OCI-LY7 (cell line): ENCODE results near the gene KIAA1755. TPM values are rescaled to one million over a fixed set of nuclear protein-coding genes. Genes with fewer than 3 reads are reported as not detected.

Experiments used
- BruUV-seq: library from RNA; stranded (reverse); fragments of 400-500 nt; replicated peaks from 2 replicates; lab custom pipeline; 2021; lab: Mats Ljungman, UMichigan
- CTCF ChIA-PET: fragments of 300-600 bp; sonication (Branson Sonifier 250); formaldehyde crosslinking; loops from one replicate; lab custom pipeline; 2022; ENCODE audit warnings: antibody characterized with exemption; ENCODE audit not compliant: unreplicated experiment; lab: Charles Lee
- POLR2A ChIA-PET: fragments of 300-600 bp; sonication (Branson Sonifier 250); formaldehyde crosslinking; loops from one replicate; lab custom pipeline; 2022; ENCODE audit warnings: antibody characterized with exemption; lab: Charles Lee
- DNase-seq: peaks from one replicate; pipeline ENCODE4 v3.0.0-alpha.2; 2015; ENCODE audit warnings: low spot score
- H2AFZ ChIP-seq: fragments of 200-600 bp; sonication (generic), shearing (Covaris generic); 2 replicates; pipeline ENCODE4 v1.6.1; 2014; ENCODE audit warnings: mild to moderate bottlenecking, antibody characterized with exemption, low read length, moderate library complexity
- H3K27ac ChIP-seq: fragments of 200-600 bp; sonication (generic); 2 replicates; pipeline ENCODE4 v1.5.1; 2014; ENCODE audit warnings: mixed run types, low read depth, mild to moderate bottlenecking, moderate library complexity, low read length, inconsistent platforms; ENCODE audit not compliant: poor library complexity, severe bottlenecking
- H3K36me3 ChIP-seq: fragments of 200-600 bp; sonication (generic); 2 replicates; pipeline ENCODE4 v1.6.1; 2014; ENCODE audit warnings: mild to moderate bottlenecking, antibody characterized with exemption, low read length, moderate library complexity, mixed read lengths; ENCODE audit not compliant: insufficient read depth
- H3K4me1 ChIP-seq: fragments of 200-600 bp; sonication (generic); 2 replicates; pipeline ENCODE4 v1.5.1; 2014; ENCODE audit warnings: mild to moderate bottlenecking, low read length; ENCODE audit not compliant: insufficient read depth, poor library complexity, severe bottlenecking
- H3K4me2 ChIP-seq: fragments of 200-600 bp; sonication (generic); 2 replicates; pipeline ENCODE4 v1.6.1; 2014; ENCODE audit warnings: mild to moderate bottlenecking, low read length
- H3K4me3 ChIP-seq: fragments of 200-600 bp; sonication (generic); 2 replicates; pipeline ENCODE4 v1.5.1; 2014; ENCODE audit warnings: mild to moderate bottlenecking, low read depth, low read length; ENCODE audit not compliant: poor library complexity, severe bottlenecking
- H3K79me2 ChIP-seq: fragments of 200-600 bp; sonication (generic); 2 replicates; pipeline ENCODE4 v1.6.1; 2016; ENCODE audit warnings: low read depth, mild to moderate bottlenecking, low read length, moderate library complexity, mixed read lengths; ENCODE audit not compliant: insufficient read depth
- H3K9me2 ChIP-seq: fragments of 200-600 bp; sonication (generic); 2 replicates; pipeline ENCODE4 v1.6.1; 2016; ENCODE audit warnings: mild to moderate bottlenecking, low read length, mixed read lengths; ENCODE audit not compliant: insufficient read depth
- H3K9me3 ChIP-seq: fragments of 200-600 bp; sonication (generic); 2 replicates; pipeline ENCODE4 v1.6.1; 2014; ENCODE audit warnings: mild to moderate bottlenecking, mixed run types, low read length, mixed read lengths
- H4K20me1 ChIP-seq: fragments of 200-600 bp; sonication (generic); 2 replicates; pipeline ENCODE4 v1.6.1; 2014; ENCODE audit warnings: mild to moderate bottlenecking, antibody characterized with exemption, low read length, moderate library complexity, mixed read lengths; ENCODE audit not compliant: insufficient read depth
- CTCF ChIP-seq: fragments of 200-600 bp; sonication (generic); conservative IDR thresholded peaks from 2 replicates; pipeline ENCODE4 v1.5.1; 2014; ENCODE audit warnings: mild to moderate bottlenecking, antibody characterized with exemption, low read length, moderate library complexity, mixed read lengths
- EZH2phosphoT487 ChIP-seq: fragments of 200-600 bp; sonication (generic); IDR thresholded peaks from 2 replicates; pipeline ENCODE4 v1.6.1; 2018; ENCODE audit warnings: low read depth, borderline replicate concordance, mild to moderate bottlenecking, mixed run types, antibody characterized with exemption, low read length, moderate library complexity, mixed read lengths
- intact Hi-C: fragments of 100-400 bp; cut with micrococcal nuclease; formaldehyde crosslinking; loops from one replicate; pipeline ENCODE4 v1.10.0; 2022; ENCODE audit not compliant: unreplicated experiment
- total RNA-seq, 2 experiments: library from RNA; depleted of rRNA in 1 of 2; stranded (reverse); fragments of >200 nt in 1 of 2; shearing (Covaris generic) in 1 of 2; gene quantifications; 2 replicates each; pipeline ENCODE4 v1.2.3, GENCODE V29; 2014 to 2022

The KIAA1755 gene
- total RNA-seq, 2 experiments from 2014 or later = not detected

- no TSS peak for BruUV-seq
- no peaks in the 10 kb centered on the region for H3K4me1 ChIP-seq
- no peak for DNase-seq
- ChIA-PET POLR2A (interaction anchor here (0.6 kb wide), 1 partner anchor 1409 kb away, joined by 4 read pairs; no protein-coding TSS in a partner anchor), CTCF (no interaction called here)
- H3K9me3 ChIP-seq = no peaks in the 10 kb centered on the region
- no peaks in the 10 kb centered on the region for H4K20me1 ChIP-seq
- no peak overlapping the region for H2AFZ ChIP-seq
- no peak overlapping the region for H3K4me2 ChIP-seq
- H3K9me2 ChIP-seq = no peaks in the 10 kb centered on the region
- no peak for TF ChIP-seq EZH2phosphoT487
- no peak for TF ChIP-seq CTCF
- H3K4me3 ChIP-seq = no peak overlapping the region
- intact Hi-C loops = no loop called here
- no peak overlapping the region for H3K27ac ChIP-seq
- no peaks in the 10 kb centered on the region for H3K79me2 ChIP-seq
- H3K36me3 ChIP-seq = no peaks in the 10 kb centered on the region
These were observed 17.6 kb upstream of the KIAA1755 start for GRCh38 chr20:38278131-38278530.

GRCh38 chr20:38277691-38278090, 17.2 kb upstream of the KIAA1755 start:
- BruUV-seq = no TSS peak
- no peak overlapping the region for H3K4me2 ChIP-seq
- no peaks in the 10 kb centered on the region for H4K20me1 ChIP-seq
- H3K4me1 ChIP-seq = no peaks in the 10 kb centered on the region
- intact Hi-C loops = no loop called here
- H3K79me2 ChIP-seq = no peaks in the 10 kb centered on the region
- H3K36me3 ChIP-seq = no peaks in the 10 kb centered on the region
- no peak overlapping the region for H3K27ac ChIP-seq
- H2AFZ ChIP-seq = no peak overlapping the region
- no peak overlapping the region for H3K4me3 ChIP-seq
- POLR2A ChIA-PET = interaction anchor here (0.6 kb wide), 1 partner anchor 1408 kb away, joined by 4 read pairs; no protein-coding TSS in a partner anchor
- no peak for DNase-seq
- no peaks in the 10 kb centered on the region for H3K9me3 ChIP-seq
- H3K9me2 ChIP-seq = no peaks in the 10 kb centered on the region
- CTCF ChIA-PET = no interaction called here
- no peak for TF ChIP-seq CTCF
- no peak for TF ChIP-seq EZH2phosphoT487

GRCh38 chr20:38277285-38277684, 16.8 kb upstream of the KIAA1755 start:
- no peaks in the 10 kb centered on the region for H3K9me3 ChIP-seq
- DNase-seq = no peak
- no peak overlapping the region for H3K4me3 ChIP-seq
- no peak overlapping the region for H3K4me2 ChIP-seq
- no peaks in the 10 kb centered on the region for H3K79me2 ChIP-seq
- no peak for TF ChIP-seq EZH2phosphoT487
- no peak for TF ChIP-seq CTCF
- no peaks in the 10 kb centered on the region for H4K20me1 ChIP-seq
- CTCF ChIA-PET = no interaction called here
- H3K27ac ChIP-seq = no peak overlapping the region
- H3K4me1 ChIP-seq = no peaks in the 10 kb centered on the region
- H3K36me3 ChIP-seq = no peaks in the 10 kb centered on the region
- POLR2A ChIA-PET = no interaction called here
- H2AFZ ChIP-seq = no peak overlapping the region
- no TSS peak for BruUV-seq
- no peaks in the 10 kb centered on the region for H3K9me2 ChIP-seq
- intact Hi-C loops = no loop called here
